GM13976 (cell line): ENCODE data around the gene RBM17.
A peak's percentile ranks its signal among the peaks of the same experiment; 100 is the strongest.

Experiments
- DNase-seq: peaks from one replicate; pipeline ENCODE4 v3.0.0; 2012; ENCODE audit warnings: low spot score
- in situ Hi-C: fragments of 300-500 bp; cut with MboI; formaldehyde crosslinking; loops from one replicate; pipeline ENCODE4 v1.12.0; 2022; ENCODE audit warnings: low sequenced_read_pairs, mixed read lengths, inconsistent platforms; ENCODE audit not compliant: unreplicated experiment
- TF ChIP-seq, protein P1 (sequence below): IDR thresholded peaks from 2 replicates; pipeline ENCODE4 v1.5.1; 2012; ENCODE audit warnings: borderline replicate concordance, mild to moderate bottlenecking; ENCODE audit not compliant: insufficient read depth; ENCODE audit errors: extremely low read depth, missing control alignments, control extremely low read depth

The RBM17 gene

DNA sequence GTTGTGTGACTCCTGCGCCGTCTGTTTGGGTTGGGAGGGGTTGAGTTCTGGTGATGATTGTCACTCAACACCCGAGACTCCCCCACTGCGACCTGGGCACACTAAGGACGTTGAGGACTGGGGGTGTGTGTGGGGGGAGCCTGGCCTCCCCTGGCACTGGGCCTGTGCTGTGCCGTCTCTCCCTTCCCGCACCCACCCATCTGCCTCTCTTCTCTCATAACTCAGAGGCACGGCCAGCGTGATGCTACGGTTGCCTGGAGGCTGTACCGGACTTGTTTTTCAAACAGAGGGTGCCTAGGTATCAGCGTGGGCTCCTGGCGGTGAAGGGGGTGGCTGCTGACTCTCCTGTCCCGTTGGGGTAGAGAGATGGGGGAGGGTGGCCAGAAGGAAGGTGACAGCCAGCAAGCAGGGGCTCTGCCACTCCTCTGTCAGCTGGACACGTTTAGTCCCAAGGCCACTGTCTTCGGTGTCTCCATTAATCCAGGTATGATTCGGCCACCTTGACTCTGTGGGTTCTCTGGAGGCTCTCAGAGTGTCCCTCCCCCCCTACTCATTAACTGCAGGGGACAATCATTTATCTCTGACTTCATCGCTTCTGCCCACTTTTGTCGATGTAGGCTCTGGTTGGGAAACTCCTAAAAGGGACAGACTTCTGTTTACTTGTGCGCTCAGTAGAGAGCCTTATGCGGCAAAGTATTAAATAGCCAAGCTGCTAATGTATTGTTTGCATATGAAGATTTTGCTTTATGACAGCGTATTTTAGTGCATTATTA lies 57.4 kb downstream of the RBM17 start:
- DNase-seq: no peak
- in situ Hi-C loops: no loop called here
- TF ChIP-seq, protein P1, sequence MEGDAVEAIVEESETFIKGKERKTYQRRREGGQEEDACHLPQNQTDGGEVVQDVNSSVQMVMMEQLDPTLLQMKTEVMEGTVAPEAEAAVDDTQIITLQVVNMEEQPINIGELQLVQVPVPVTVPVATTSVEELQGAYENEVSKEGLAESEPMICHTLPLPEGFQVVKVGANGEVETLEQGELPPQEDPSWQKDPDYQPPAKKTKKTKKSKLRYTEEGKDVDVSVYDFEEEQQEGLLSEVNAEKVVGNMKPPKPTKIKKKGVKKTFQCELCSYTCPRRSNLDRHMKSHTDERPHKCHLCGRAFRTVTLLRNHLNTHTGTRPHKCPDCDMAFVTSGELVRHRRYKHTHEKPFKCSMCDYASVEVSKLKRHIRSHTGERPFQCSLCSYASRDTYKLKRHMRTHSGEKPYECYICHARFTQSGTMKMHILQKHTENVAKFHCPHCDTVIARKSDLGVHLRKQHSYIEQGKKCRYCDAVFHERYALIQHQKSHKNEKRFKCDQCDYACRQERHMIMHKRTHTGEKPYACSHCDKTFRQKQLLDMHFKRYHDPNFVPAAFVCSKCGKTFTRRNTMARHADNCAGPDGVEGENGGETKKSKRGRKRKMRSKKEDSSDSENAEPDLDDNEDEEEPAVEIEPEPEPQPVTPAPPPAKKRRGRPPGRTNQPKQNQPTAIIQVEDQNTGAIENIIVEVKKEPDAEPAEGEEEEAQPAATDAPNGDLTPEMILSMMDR: no peak

DNA sequence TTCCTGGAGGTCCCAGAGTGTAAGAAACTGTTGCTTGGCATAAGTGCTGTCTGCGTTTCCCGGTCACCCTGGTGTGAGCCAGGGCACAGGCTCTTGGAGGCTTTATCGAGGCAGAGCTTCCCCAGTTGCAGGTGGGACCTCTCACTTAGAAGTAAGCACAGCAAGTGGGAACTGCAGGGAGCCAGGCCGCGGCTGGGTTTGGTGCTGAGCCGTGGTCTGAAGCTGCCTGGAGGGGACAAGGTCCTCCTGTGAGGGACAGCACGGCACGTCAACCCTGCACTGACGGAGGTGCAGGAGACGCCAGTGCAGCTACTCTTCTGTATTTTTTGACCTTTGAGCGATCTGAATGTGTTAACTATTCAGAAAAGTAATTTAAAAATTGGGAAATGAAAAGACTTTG lies 58.1 kb downstream of the RBM17 start:
- DNase-seq: no peak
- in situ Hi-C loops: no loop called here

DNA sequence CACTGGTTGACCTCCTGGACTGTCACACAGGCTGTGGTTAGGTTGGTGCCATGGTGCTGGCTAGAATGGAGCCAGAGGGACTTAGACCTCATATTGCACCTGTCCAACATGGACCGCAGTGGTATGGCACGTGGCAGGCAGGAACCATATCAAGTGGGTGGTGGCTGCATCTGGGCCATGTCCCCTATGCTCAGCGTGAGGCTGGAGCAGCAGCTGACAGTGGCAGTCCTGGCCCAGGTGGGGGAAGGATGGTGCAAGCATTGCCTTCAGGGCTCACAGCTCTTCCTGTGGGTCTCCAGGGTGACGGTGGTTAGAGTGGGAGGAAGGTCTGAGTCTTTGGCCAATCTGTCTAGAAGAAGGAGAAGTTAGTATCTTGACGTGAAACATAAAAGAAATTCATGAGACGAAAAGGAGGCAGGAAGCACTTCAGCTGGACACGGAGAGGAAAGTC lies 59.4 kb downstream of the RBM17 start:
- peak; percentile 70 for DNase-seq
- in situ Hi-C loops: no loop called here
- TF ChIP-seq, protein P1: no peak

More for the DNA sequence above, 58.1 kb downstream of the RBM17 start:
- TF ChIP-seq, protein P1: no peak

DNA sequence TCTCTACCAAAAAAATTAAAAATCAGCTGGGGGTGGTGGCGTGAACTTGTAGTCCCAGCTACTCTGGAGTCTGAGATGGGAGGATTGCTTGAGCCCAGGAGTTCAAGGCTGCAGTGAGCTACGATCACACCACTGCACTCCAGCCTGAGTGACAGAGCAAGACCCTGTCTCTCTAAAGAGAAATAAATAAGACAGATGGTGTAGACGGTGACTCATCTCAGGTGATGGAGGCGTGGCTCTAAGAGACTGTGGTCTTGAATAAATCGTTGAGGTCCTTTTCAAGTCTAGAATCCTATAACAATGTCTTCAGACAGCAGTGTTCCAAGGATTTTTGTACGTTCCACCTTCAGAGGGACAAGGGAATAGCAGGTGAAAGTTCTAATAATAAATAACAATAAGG lies 60.1 kb downstream of the RBM17 start:
- TF ChIP-seq, protein P1: no peak
- in situ Hi-C loops: no loop called here
- no peak for DNase-seq

DNA sequence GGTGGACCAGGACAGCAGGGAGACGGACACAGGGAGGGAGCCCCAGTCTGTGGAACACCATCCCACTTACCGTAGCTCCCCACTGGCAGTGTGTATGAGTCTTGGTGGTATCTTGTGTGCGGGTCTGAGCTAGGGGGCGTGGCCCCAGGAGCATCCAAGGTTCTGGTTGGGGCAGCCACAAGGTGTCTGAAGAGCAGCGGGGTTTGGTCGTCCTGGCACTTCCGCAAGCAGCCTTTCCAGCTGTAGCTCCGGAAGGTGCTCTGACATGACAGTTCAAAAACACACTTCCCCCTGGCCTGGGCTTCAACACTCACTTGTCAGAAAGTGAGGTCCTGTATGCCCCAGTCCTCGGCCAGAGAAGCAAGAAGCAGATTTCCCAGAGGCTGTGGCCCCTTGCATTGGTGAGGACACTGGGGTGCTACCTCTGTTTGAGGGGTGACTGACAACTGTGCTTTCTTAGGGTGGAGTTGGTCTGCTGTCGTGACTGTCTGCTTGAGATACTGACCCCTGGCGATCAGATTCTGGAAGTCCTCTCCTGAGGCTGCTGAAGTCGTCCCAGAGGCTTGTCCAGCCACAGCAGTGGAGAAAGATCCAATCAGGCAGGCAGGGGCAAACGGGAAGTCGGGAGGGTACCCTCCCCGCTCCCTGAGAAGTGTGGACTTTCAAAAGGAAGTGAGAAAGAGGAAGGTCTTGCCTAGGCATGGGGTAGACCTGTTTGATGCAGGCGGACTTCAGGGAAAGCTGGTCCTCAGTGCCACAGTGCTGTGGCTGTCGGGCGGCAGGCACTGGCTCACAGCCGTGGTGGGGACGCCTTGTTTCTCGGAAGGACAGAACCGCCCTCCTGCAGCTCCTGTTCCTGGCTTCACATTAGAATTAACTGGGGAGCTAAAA lies 62.5 kb downstream of the RBM17 start:
- TF ChIP-seq, protein P1: peak; percentile 46
- in situ Hi-C loops: loop anchor here (5.0 kb wide), 1 partner anchor 39 kb away; no protein-coding TSS in a partner anchor
- DNase-seq: peak; percentile 79

DNA sequence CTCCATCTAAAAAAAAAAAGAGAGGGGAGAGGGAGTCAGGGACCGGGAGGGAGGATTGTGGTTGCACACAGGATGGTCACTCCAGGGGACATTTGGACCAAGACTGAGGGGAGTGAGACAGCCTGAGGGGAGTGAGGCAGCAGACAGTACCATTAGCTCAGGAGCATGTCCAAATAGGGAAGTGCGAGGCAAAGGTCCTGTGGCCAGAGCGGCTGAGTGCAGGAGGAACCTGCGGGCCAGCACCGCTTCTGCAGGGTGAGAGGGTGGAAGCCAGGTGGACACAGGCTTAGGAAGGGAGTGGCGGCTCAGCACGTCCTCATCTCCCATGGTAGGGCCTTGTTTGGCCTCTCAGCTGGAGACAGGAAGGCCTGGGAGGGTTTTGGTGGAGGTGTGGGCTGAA lies 65.0 kb downstream of the RBM17 start:
- no peak for DNase-seq
- TF ChIP-seq, protein P1: no peak
- in situ Hi-C loops: loop anchor here (5.0 kb wide), 1 partner anchor 42 kb away; no protein-coding TSS in a partner anchor
